Dendritic cell treated with granulocyte-macrophage colony-stimulating factor and Interleukin-4, amounts not matched to agents 40 ng/mL and 50 ng/mL, for 4 days (primary cell): ENCODE data around the gene PRKN.

ENCODE experiments used
- H3K27ac Mint-ChIP-seq: one replicate; pipeline ENCODE4 v1.8.0; 2022; ENCODE audit warnings: mild to moderate bottlenecking, mixed read lengths
- H3K27me3 Mint-ChIP-seq: one replicate; pipeline ENCODE4 v1.8.0; 2022; ENCODE audit warnings: mild to moderate bottlenecking, mixed read lengths
- H3K36me3 Mint-ChIP-seq: one replicate; pipeline ENCODE4 v1.8.0; 2022; ENCODE audit warnings: low read depth, mixed read lengths
- H3K4me1 Mint-ChIP-seq: one replicate; pipeline ENCODE4 v1.8.0; 2022; ENCODE audit warnings: low read depth, mixed read lengths
- H3K4me3 Mint-ChIP-seq: one replicate; pipeline ENCODE4 v1.8.0; 2022; ENCODE audit warnings: mild to moderate bottlenecking, moderate library complexity, mixed read lengths
- H3K9me3 Mint-ChIP-seq: one replicate; pipeline ENCODE4 v1.8.0; 2022; ENCODE audit warnings: mixed read lengths
- intact Hi-C: fragments of 100-400 bp; cut with micrococcal nuclease; formaldehyde crosslinking; loops from one replicate; pipeline ENCODE4 v1.15.0; 2022

PRKN gene

DNA sequence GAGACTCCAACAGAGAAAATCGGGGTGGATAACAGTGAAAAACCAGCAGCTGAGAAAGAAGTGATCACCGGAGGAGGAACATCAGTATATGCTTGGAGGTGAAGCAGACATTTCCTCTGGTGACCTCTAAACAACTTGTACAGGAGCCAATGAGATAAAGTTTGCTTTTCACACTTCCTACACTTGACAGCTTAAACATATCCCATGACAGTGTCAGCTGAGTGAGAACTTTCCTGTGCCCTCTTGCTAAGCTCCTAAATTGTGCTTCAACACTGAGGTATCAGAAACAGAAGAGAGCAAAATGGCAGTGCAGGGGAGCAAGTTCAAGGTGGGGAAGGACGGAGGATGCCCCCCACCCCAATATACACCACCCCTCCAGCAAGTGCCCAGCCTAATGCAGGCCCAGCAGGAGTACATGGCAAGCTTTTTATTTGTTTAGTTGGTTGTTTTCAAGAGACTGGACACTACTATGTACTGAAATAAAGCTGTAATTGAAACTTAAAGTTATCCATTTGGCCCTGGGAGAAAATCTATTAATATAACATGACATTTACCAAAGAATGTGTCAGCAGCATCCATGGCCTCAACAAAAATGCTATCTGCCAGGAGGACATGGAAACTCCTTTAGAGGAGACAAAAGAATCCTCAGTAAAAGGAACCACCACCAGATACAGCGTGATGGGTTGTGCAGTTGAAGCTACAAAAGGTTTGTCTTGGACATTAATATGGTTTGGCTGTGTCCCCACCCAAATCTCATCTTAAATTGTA, 540.2 kb downstream of the PRKN start:
- Mint-ChIP-seq H3K4me1 (peaks cover 7% of the 10 kb centered on the region), H3K9me3 (peaks cover 8% of the 10 kb centered on the region), H3K27me3 (peaks cover 17% of the 10 kb centered on the region)

DNA sequence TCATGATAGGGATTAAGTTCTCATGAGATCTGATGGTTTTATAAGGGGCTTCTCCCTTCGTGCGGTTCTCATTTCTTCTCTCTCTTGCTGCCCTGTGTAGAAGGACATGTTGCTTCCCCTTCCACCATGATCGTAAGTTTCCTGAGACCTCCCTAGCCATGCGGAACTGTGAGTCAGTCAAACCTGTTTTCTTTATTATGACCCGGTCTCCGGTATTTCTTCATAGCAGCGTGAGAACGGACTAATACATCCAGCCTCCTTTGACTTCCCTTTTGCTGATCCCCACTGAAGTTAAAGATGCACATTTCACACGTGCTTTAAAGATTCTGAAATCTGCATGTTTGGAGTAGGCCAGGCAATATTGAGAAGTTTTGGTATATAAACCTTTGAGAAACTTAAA, 543.1 kb downstream of the PRKN start:
- Mint-ChIP-seq H3K4me1 (peaks cover 30% of the 10 kb centered on the region), H3K4me3 (no peak overlapping the region), H3K27ac (no peak overlapping the region), H3K9me3 (peaks cover 8% of the 10 kb centered on the region), H3K27me3 (peaks cover 32% of the 10 kb centered on the region), H3K36me3 (no peaks in the 10 kb centered on the region)
- intact Hi-C loops = loop anchor here (5.0 kb wide), 2 partner anchors 1072 to 1173 kb away; no protein-coding TSS in a partner anchor

More for the DNA sequence above, 540.2 kb downstream of the PRKN start:
- Mint-ChIP-seq H3K27ac (no peak overlapping the region), H3K4me3 (no peak overlapping the region), H3K36me3 (no peaks in the 10 kb centered on the region)
- intact Hi-C loops = no loop called here

DNA sequence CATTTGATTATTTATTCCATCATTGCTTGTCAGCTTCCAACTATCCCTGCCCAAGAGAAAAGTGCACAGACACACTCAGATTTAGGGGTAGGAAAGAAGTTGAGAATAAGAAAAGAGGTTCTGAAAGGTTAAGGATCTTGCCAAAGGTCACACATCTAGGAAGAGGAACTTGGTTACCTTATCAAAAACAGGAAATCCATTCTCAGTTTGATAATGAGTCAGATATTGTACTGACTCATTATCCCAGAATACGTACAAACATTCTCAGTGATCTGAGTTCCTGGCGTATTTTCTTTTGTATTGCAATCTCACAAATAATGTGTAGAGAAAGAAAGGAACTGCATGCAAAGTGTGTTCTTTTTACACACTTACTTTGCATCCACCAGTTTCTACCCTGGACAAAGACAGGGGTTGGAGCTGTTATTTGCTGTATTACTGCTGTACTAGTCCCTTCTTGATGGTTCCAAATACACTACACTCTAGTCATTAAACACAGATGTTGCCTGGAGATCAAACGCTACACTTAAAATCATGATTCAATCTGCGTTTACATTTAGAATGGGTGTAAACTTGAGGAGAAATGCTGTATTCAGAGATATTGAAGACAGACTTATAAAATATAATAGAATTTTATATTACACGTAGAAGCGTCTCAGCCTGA, 545.7 kb downstream of the PRKN start:
- intact Hi-C loops = loop anchor here (5.0 kb wide), 2 partner anchors 1070 to 1175 kb away; no protein-coding TSS in a partner anchor
- H3K27me3 Mint-ChIP-seq = peaks cover 38% of the 10 kb centered on the region
- H3K36me3 Mint-ChIP-seq = no peaks in the 10 kb centered on the region
- H3K27ac Mint-ChIP-seq = no peak overlapping the region
- no peaks in the 10 kb centered on the region for H3K9me3 Mint-ChIP-seq
- no peak overlapping the region for H3K4me3 Mint-ChIP-seq
- H3K4me1 Mint-ChIP-seq = peaks cover 39% of the 10 kb centered on the region

DNA sequence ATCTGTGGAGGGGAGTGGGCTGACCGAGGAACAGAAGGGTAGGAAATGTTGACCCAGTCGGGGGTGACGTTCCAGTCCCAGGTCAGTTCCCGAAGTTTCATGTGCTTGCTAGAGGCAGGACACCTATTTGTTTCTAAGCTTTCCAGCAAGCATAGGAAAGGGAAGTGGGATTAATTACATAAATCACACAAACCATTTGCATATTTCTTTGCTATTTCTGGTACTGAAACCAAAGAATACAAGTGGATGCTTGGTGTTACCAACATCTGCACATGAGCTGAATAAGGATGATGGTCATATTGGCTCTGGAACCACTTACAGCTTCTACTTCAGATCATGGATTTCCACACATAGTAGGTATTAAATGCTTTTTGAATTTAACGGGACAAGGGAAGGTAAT, 546.5 kb downstream of the PRKN start:
- H3K27ac Mint-ChIP-seq = no peak overlapping the region
- no peaks in the 10 kb centered on the region for H3K9me3 Mint-ChIP-seq
- no peaks in the 10 kb centered on the region for H3K36me3 Mint-ChIP-seq
- no peak overlapping the region for H3K4me3 Mint-ChIP-seq
- intact Hi-C loops = loop anchor here (5.0 kb wide), 2 partner anchors 1069 to 1176 kb away; no protein-coding TSS in a partner anchor
- H3K27me3 Mint-ChIP-seq = peaks cover 35% of the 10 kb centered on the region
- H3K4me1 Mint-ChIP-seq = peaks cover 39% of the 10 kb centered on the region

DNA sequence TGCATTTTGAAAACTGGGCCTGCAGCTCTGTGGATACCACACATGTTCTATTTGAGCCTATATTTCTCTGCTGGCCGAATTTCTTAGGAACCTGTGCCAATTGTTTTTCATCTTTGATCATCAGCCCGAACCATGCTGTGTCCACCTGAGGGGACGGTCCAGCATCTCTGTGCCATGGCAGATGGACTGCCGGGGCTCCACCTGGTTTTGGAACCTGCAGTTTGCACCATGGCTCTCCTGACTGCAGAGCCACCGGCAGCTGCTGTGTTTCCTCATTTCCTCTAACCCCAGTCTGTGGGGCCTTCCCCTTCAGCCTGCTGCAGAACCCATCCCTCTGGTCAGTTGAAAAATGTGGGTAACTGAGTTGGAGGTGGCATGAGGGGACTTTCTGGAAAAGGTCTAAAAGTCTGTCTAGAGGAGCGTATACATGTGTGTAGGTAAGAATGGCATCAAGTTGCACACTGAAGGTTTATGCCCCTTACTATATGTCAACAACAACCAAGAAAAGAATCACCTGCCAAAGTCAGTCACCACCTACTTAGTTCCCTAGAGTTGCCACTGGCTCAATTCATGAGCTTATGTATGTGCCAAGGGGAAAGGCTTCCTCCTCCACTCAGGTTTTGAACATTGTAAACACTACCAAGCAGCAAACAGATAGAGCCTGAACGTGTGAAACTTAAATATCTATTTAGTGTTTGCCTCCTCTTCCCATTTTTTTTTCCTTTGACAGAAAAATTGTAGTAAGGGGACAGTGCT, 548.2 kb downstream of the PRKN start:
- Mint-ChIP-seq H3K27me3 (peaks cover 31% of the 10 kb centered on the region), H3K27ac (no peak overlapping the region), H3K4me3 (no peak overlapping the region), H3K4me1 (peaks cover 36% of the 10 kb centered on the region), H3K9me3 (no peaks in the 10 kb centered on the region), H3K36me3 (no peaks in the 10 kb centered on the region)
- intact Hi-C loops = no loop called here

DNA sequence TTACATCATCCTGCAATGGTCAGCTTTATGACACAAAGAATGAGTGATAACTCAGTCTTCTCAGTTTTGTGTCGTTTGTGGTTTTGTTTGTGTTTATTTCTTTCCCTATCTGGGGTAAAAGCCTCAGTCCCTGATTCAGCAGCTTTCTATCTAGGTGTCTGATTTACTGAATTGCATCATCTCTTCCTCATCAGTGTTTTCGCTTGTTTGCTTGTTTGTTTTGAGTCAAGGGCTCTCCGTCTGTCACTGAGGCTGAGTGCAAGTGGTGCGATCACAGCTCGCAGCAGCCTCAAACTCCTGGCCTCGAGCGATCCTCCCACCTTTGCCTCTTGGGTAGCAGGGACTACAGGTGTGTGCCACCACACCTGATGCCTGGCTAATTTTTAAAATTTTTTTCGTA, 548.9 kb downstream of the PRKN start:
- peaks cover 33% of the 10 kb centered on the region for H3K4me1 Mint-ChIP-seq
- H3K27ac Mint-ChIP-seq = no peak overlapping the region
- no peaks in the 10 kb centered on the region for H3K9me3 Mint-ChIP-seq
- no peaks in the 10 kb centered on the region for H3K36me3 Mint-ChIP-seq
- no peak overlapping the region for H3K4me3 Mint-ChIP-seq
- peaks cover 27% of the 10 kb centered on the region for H3K27me3 Mint-ChIP-seq
- intact Hi-C loops = no loop called here

DNA sequence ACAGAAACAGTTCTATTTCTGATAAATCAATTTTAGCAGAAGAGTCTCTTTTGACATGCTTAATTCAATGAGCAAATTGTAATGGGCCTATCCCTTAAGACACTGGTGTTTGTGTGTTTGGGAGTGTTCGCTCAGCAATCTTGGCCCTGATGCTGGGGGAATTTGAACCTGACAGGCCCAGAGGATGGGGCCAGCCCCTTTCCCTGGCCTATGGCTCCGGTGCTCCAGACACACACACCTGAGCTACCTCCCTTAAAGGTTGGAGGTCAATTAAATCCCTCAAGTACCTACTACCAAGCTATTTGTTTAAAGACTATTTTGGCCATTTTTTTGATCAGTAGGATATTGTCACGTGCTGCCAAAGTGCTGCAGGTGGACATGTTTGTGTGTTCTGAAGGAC, 549.3 kb downstream of the PRKN start:
- no peaks in the 10 kb centered on the region for H3K36me3 Mint-ChIP-seq
- intact Hi-C loops = no loop called here

DNA sequence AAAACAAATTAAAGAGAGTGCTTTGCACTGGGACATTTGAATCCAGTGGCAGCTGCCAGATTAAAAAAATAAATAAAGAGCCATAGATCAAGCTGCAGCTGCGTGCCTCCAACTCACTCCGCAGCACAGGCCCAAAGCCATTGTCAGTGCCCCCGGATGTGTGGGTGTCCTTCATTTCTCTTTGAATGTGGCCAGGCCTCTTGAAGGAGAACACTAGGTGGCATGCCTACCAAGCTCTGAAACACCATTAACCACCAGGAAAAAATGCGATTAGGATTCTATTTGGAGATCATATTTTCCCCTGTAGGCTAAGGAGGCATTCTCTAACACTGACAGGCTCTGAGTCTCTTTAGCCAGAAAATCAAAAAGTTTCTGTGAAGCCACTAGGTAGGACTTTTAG, 549.8 kb downstream of the PRKN start:
- H3K36me3 Mint-ChIP-seq = no peaks in the 10 kb centered on the region
- H3K27ac Mint-ChIP-seq = no peak overlapping the region
- intact Hi-C loops = no loop called here

More for the DNA sequence above, 549.3 kb downstream of the PRKN start:
- Mint-ChIP-seq H3K27me3 (peaks cover 26% of the 10 kb centered on the region), H3K27ac (no peak overlapping the region), H3K4me1 (peaks cover 33% of the 10 kb centered on the region), H3K9me3 (no peaks in the 10 kb centered on the region), H3K4me3 (no peak overlapping the region)

DNA sequence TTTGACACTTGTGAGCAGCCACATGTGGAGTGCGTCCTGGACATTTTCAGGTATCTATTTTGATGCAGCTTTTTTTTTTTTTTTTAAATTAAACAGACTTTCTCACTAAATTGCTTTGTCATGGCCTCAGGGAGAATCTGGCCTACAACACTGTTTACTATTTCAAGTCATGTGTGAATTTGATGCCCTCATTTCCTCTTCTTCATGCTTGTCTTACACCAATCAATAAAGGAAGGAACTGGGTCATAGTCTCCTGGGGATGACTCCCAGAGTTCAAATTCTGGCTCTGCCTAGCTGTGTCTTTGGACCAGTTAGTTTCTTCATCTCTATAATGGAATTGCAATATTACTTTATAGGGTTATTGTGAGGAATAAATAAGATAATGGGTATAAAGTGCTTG, 554.1 kb downstream of the PRKN start:
- H3K4me1 Mint-ChIP-seq = no peaks in the 10 kb centered on the region
- H3K9me3 Mint-ChIP-seq = no peaks in the 10 kb centered on the region
- H3K27me3 Mint-ChIP-seq = peaks cover 7% of the 10 kb centered on the region
- H3K27ac Mint-ChIP-seq = no peak overlapping the region
- intact Hi-C loops = no loop called here
- no peaks in the 10 kb centered on the region for H3K36me3 Mint-ChIP-seq
- no peak overlapping the region for H3K4me3 Mint-ChIP-seq

More for the DNA sequence above, 549.8 kb downstream of the PRKN start:
- Mint-ChIP-seq H3K27me3 (peaks cover 26% of the 10 kb centered on the region), H3K4me3 (no peak overlapping the region), H3K9me3 (no peaks in the 10 kb centered on the region), H3K4me1 (peaks cover 33% of the 10 kb centered on the region)

DNA sequence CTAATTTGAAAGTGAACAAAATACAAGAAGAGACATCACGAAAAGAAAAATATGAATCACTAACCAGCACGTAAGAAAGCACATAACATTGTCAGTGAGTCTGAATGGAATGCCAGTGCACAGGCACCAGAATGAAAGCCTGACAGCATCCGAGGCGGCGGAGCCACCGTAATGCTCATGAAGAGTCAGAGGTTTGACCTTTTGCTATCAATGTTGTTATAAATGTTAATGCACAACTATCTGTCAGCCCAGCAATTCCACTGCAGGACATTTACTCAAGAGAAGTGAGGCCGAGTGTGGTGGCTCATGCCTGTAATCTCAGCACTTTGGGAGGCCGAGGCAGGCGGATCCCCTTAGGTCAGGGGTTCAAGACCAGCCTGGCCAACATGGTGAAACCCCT, 562.1 kb downstream of the PRKN start:
- Mint-ChIP-seq H3K4me1 (no peaks in the 10 kb centered on the region), H3K9me3 (no peaks in the 10 kb centered on the region), H3K27ac (no peak overlapping the region), H3K4me3 (no peak overlapping the region), H3K27me3 (peaks cover 5% of the 10 kb centered on the region), H3K36me3 (no peaks in the 10 kb centered on the region)
- intact Hi-C loops = no loop called here

DNA sequence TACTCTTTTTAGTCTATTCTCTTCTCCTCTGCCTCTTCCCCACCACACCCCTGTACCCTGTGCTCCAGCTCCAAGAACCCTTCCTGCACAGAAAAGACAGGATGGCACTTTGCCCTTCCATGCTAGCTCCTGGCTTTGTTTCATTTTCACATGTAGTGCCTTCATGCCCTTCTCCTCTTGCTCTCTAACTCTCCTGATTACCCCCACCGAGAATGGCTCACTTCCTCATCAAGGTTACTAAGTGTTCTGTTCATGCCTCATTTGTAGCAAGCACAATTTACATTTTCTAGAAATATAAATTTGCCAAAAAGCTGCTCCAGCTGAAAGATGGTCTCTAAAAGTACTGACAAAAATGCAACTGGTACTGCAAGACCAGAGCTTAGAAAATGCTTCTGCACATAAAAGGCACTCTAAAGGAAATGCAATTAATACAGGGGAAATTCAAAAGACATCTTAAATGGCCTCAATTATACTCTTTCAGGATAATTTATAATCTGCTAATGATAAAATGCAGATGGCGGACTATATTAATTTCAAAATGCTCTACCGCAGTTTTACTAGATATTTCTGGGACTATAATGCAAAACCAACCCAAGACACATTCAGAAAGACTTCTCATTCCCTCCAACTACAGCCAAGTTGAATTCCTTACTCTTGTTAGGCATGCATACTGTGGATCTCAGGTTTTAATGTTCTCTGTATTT, 570.2 kb downstream of the PRKN start:
- H3K36me3 Mint-ChIP-seq = no peaks in the 10 kb centered on the region
- H3K4me3 Mint-ChIP-seq = no peak overlapping the region
- H3K27me3 Mint-ChIP-seq = no peaks in the 10 kb centered on the region
- intact Hi-C loops = no loop called here
- H3K9me3 Mint-ChIP-seq = peaks cover 7% of the 10 kb centered on the region
- peaks cover 36% of the 10 kb centered on the region for H3K4me1 Mint-ChIP-seq
- no peak overlapping the region for H3K27ac Mint-ChIP-seq

DNA sequence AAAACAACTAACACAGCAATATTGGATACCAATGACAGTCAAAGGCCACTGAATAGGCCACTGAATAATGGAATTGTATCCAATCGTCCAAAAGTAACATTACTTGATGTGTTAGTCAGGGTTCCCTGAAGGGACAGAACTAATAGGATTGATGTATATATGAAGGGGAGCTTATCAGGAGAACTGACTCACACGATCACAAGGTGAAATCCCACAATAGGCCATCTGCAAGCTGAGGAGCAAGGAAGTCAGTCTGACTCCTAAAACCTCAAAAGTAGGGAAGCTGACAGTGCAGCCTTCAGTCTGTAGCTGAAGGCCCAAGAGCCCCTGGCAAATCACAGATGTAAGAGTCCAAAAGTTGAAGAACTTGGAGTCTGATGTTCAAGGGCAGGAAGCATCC, 571.4 kb downstream of the PRKN start:
- H3K4me1 Mint-ChIP-seq = peaks cover 41% of the 10 kb centered on the region
- H3K4me3 Mint-ChIP-seq = no peak overlapping the region
- intact Hi-C loops = no loop called here
- peaks cover 7% of the 10 kb centered on the region for H3K9me3 Mint-ChIP-seq
- no peak overlapping the region for H3K27ac Mint-ChIP-seq
- no peaks in the 10 kb centered on the region for H3K27me3 Mint-ChIP-seq
- H3K36me3 Mint-ChIP-seq = no peaks in the 10 kb centered on the region

DNA sequence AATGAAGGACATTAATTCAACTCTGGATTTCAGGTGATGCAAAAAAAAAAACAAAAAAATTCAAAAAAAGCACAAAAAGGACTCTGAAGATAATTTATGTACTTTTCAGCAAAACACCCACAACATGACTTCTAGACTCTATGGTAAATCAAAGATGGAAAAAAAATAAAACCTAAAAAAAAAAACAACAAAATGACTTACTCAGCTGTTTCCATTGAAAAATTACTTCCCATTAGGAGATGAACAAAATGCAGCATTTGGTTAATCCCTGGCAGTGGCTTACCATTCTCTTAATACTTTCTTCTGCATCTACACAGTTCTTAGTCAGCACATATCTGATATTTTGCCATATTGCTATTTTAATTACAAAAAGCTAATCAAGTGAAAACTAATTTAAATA, 572.6 kb downstream of the PRKN start:
- no peak overlapping the region for H3K4me3 Mint-ChIP-seq
- H3K4me1 Mint-ChIP-seq = peaks cover 53% of the 10 kb centered on the region
- no peaks in the 10 kb centered on the region for H3K27me3 Mint-ChIP-seq
- no peaks in the 10 kb centered on the region for H3K36me3 Mint-ChIP-seq
- intact Hi-C loops = no loop called here
- H3K9me3 Mint-ChIP-seq = peaks cover 7% of the 10 kb centered on the region
- H3K27ac Mint-ChIP-seq = no peak overlapping the region
